ENCODE measurements around the gene PCYT1B.

Gene PCYT1B

DNA sequence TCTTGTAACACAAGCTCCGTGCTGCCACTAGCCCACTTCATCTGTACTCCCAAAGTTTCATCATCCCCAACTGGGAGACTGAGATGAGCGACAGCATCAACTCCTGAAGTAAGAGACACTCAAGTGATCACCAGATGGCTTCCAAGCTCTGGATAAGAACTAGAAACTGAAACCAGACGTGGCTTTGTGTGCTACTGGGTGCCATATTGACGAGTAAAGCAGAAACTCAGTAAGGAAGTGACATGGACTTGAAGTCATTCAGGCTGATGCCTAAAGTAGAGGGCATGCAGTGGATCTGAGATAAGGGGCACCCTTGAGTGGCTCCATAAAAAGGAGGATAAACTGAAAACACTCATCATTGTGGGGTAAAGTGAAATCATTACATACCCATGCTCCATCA lies 72.4 kb downstream of the PCYT1B start:
- Histone ChIP-seq H3K4me3 (ENCODE audit: low read depth in 1 of 2, low read length in 2 of 2) (no peak overlapping the region), H3K9me3 (ENCODE audit: control insufficient read depth in 1 of 2, low read length in 2 of 2) (no peaks in the 10 kb centered on the region), H3K27me3 (ENCODE audit: low read depth, low read length) (no peaks in the 10 kb centered on the region), H3K4me1 (ENCODE audit: control insufficient read depth in 1 of 2, insufficient read depth in 2 of 2, low read length in 2 of 2) (no peaks in the 10 kb centered on the region), H3K27ac (ENCODE audit: low read length) (no peak overlapping the region), H3K36me3 (ENCODE audit: control insufficient read depth in 1 of 2, insufficient read depth in 2 of 2, low read length in 2 of 2) (no peaks in the 10 kb centered on the region)

DNA sequence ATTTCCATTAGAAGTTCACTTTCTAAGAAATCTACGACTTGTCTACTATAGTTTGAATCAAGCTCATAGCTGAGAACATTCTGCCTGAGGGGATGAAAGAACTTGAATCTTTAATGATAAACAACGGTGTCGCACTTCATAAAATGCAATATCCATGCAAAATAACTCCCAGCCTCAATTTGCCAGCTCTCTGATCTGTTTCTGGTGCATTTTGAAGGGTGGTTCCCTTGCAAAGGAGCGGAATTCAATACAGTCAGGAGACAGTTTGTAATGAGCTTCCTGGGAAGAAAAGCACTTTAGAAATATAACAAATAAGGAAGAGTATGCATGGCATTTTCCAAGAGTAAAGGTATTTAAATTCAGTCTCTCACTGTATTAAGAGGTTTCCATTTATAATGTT lies 80.0 kb downstream of the PCYT1B start:
- Histone ChIP-seq H3K27me3 (ENCODE audit: low read depth, low read length) (no peaks in the 10 kb centered on the region), H3K9me3 (ENCODE audit: control insufficient read depth in 1 of 2, low read length in 2 of 2) (no peaks in the 10 kb centered on the region), H3K27ac (ENCODE audit: low read length) (no peak overlapping the region), H3K4me3 (ENCODE audit: low read depth in 1 of 2, low read length in 2 of 2) (no peak overlapping the region), H3K36me3 (ENCODE audit: control insufficient read depth in 1 of 2, insufficient read depth in 2 of 2, low read length in 2 of 2) (no peaks in the 10 kb centered on the region), H3K4me1 (ENCODE audit: control insufficient read depth in 1 of 2, insufficient read depth in 2 of 2, low read length in 2 of 2) (no peaks in the 10 kb centered on the region)

DNA sequence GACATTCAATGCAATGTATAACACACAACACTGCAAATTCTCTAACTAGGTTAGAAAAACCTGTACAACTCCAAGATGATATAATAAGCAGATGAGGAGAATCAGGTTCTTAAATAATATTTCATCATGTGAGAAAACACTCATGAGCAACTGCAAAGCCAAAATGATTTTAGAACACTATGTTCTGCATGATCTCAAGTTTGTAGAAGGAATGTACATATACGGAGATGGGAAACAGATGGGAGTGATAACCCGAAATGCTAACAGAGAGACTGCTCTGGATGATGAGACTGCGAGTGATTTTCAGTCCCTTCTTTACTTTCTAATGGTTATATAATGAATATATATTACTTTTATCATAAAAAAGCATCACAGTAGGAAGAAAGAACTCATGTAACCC lies 80.9 kb downstream of the PCYT1B start:
- H3K9me3 ChIP-seq (ENCODE audit: control insufficient read depth in 1 of 2, low read length in 2 of 2): no peaks in the 10 kb centered on the region
- no peaks in the 10 kb centered on the region for H3K27me3 ChIP-seq (ENCODE audit: low read depth, low read length)

DNA sequence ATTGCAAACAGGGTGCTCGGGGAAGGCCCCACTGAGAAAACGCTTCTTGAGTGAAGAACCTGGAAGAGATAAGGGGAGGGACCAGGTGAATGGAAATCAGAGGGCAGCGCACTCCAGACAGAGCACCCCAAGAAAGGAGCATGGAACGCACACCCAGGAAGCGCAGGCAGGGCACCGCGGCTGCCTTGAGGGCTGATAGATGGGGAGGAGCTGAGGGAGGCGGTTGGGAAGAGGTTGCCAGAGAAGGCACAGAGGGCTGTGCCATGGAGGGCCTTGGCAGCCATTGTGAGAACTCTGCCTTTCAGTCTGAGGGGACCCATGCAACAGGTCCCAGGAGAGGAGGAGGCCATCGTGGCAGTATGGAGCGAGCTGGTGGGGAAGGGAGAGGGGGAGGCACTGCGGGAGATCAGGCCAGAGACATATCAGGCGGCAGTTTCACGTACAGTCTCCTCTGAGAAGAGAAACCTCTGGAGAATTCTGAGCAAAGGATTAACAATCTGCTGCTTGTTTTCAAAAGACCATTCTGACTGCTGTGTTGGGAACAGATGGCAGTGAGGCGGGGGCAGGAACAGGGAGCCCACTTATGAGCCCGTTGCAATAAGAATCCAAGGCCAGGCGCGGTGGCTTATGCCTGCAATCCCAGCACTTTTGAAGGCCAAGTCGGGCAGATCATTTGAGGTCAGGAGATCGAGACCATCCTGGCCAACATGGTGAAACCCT lies 83.7 kb downstream of the PCYT1B start:
- H3K4me3 ChIP-seq (ENCODE audit: low read depth in 1 of 2, low read length in 2 of 2): no peak overlapping the region
- H3K9me3 ChIP-seq (ENCODE audit: control insufficient read depth in 1 of 2, low read length in 2 of 2): no peaks in the 10 kb centered on the region
- no peaks in the 10 kb centered on the region for H3K4me1 ChIP-seq (ENCODE audit: control insufficient read depth in 1 of 2, insufficient read depth in 2 of 2, low read length in 2 of 2)
- no peak overlapping the region for H3K27ac ChIP-seq (ENCODE audit: low read length)
- H3K36me3 ChIP-seq (ENCODE audit: control insufficient read depth in 1 of 2, insufficient read depth in 2 of 2, low read length in 2 of 2): no peaks in the 10 kb centered on the region
- H3K27me3 ChIP-seq (ENCODE audit: low read depth, low read length): no peaks in the 10 kb centered on the region

More for the DNA sequence above, 80.9 kb downstream of the PCYT1B start:
- Histone ChIP-seq H3K27ac (ENCODE audit: low read length) (peak overlapping the region; percentile 31), H3K4me1 (ENCODE audit: control insufficient read depth in 1 of 2, insufficient read depth in 2 of 2, low read length in 2 of 2) (no peaks in the 10 kb centered on the region), H3K4me3 (ENCODE audit: low read depth in 1 of 2, low read length in 2 of 2) (no peak overlapping the region), H3K36me3 (ENCODE audit: control insufficient read depth in 1 of 2, insufficient read depth in 2 of 2, low read length in 2 of 2) (no peaks in the 10 kb centered on the region)

DNA sequence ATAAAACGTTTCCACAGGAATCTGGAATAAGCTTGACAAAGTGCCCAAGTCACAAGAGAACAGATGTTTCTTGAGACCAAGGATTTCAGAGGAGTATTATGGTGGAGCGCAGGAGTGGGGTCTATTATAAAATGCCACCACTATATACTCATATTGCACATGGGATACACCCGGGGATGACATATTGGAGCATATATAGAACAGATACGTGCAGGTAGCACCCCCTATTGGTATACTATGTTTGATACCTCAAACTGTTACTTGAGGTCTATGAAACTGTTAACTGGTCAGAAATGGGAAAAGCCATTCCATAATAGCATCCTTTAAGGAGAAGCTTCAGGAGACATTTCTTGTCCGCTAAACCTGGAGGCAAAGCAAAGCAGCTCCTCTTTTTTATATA lies 86.0 kb downstream of the PCYT1B start:
- Histone ChIP-seq H3K36me3 (ENCODE audit: control insufficient read depth in 1 of 2, insufficient read depth in 2 of 2, low read length in 2 of 2) (no peaks in the 10 kb centered on the region), H3K27ac (ENCODE audit: low read length) (no peak overlapping the region), H3K4me1 (ENCODE audit: control insufficient read depth in 1 of 2, insufficient read depth in 2 of 2, low read length in 2 of 2) (no peaks in the 10 kb centered on the region), H3K4me3 (ENCODE audit: low read depth in 1 of 2, low read length in 2 of 2) (no peak overlapping the region), H3K27me3 (ENCODE audit: low read depth, low read length) (no peaks in the 10 kb centered on the region), H3K9me3 (ENCODE audit: control insufficient read depth in 1 of 2, low read length in 2 of 2) (no peaks in the 10 kb centered on the region)

DNA sequence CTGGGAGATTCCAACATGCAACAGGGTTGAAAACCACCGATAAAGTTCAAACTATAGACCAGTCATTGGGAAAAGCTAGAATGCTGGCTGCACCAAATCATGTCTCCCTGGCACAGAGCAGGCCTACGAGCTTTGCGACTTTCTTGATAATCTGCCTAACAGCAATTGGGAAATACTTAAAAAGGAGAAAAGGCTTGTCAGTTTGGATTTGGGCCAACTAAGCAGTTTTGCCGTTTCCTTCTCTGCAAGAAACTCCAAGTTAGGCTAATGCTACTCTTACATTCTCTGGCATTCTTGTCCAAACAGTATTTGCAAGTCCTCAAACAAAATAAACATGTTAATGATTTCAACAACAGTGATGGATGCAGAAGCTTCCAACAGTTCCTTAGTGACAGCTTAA lies 94.1 kb downstream of the PCYT1B start:
- no peaks in the 10 kb centered on the region for H3K36me3 ChIP-seq (ENCODE audit: control insufficient read depth in 1 of 2, insufficient read depth in 2 of 2, low read length in 2 of 2)
- H3K27ac ChIP-seq (ENCODE audit: low read length): no peak overlapping the region
- no peak overlapping the region for H3K4me3 ChIP-seq (ENCODE audit: low read depth in 1 of 2, low read length in 2 of 2)
- H3K9me3 ChIP-seq (ENCODE audit: control insufficient read depth in 1 of 2, low read length in 2 of 2): no peaks in the 10 kb centered on the region
- H3K4me1 ChIP-seq (ENCODE audit: control insufficient read depth in 1 of 2, insufficient read depth in 2 of 2, low read length in 2 of 2): peaks cover 0 to 5% of the 10 kb centered on the region in 2 donors
- H3K27me3 ChIP-seq (ENCODE audit: low read depth, low read length): no peaks in the 10 kb centered on the region

DNA sequence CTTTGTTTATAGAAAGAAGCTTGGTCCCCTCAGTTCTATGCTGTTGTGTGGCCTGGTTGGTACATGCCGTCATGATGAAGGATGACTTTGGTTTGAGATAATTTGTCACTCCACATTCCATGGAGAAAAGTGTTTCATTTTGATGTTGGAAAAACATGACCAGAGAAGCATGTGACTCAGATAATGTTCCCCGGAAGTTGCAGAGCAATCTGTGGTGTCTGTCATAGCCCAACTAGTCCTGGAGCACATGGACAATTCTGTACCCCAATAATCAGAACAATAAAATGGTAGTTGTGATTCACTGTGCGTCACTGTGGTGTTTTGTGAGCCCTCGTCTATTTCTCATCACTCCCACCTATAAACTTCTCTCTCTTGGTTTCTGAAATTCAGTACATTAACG lies 97.0 kb downstream of the PCYT1B start:
- Histone ChIP-seq H3K4me1 (ENCODE audit: control insufficient read depth in 1 of 2, insufficient read depth in 2 of 2, low read length in 2 of 2) (peaks cover 0 to 5% of the 10 kb centered on the region in 2 donors), H3K4me3 (ENCODE audit: low read depth in 1 of 2, low read length in 2 of 2) (no peak overlapping the region), H3K36me3 (ENCODE audit: control insufficient read depth in 1 of 2, insufficient read depth in 2 of 2, low read length in 2 of 2) (no peaks in the 10 kb centered on the region), H3K27ac (ENCODE audit: low read length) (no peak overlapping the region), H3K27me3 (ENCODE audit: low read depth, low read length) (no peaks in the 10 kb centered on the region), H3K9me3 (ENCODE audit: control insufficient read depth in 1 of 2, low read length in 2 of 2) (no peaks in the 10 kb centered on the region)

DNA sequence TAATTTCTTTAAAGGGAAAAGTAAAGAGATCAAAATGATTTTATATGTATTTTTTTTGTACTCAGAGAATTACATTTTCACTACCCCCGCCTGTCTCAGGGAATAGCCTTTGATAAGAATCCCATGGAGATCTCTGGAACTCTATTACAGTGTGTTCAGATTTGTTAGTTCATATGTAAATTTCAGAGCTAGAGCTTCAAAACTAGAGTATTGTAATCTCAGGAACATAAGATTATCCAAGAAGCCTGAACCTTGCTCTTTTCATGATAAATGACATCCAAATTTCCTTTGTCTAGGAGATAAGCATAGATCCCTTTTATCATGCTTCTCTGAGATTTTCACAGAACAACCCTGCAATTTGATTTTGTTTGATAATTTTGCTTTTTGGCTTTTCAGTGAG lies 99.2 kb downstream of the PCYT1B start:
- H3K27me3 ChIP-seq (ENCODE audit: low read depth, low read length): no peaks in the 10 kb centered on the region
- no peak overlapping the region for H3K4me3 ChIP-seq (ENCODE audit: low read depth in 1 of 2, low read length in 2 of 2)
- H3K27ac ChIP-seq (ENCODE audit: low read length): no peak overlapping the region
- no peaks in the 10 kb centered on the region for H3K9me3 ChIP-seq (ENCODE audit: control insufficient read depth in 1 of 2, low read length in 2 of 2)
- peaks cover 0 to 5% of the 10 kb centered on the region in 2 donors for H3K4me1 ChIP-seq (ENCODE audit: control insufficient read depth in 1 of 2, insufficient read depth in 2 of 2, low read length in 2 of 2)
- peaks cover 0 to 5% of the 10 kb centered on the region in 2 donors for H3K36me3 ChIP-seq (ENCODE audit: control insufficient read depth in 1 of 2, insufficient read depth in 2 of 2, low read length in 2 of 2)

DNA sequence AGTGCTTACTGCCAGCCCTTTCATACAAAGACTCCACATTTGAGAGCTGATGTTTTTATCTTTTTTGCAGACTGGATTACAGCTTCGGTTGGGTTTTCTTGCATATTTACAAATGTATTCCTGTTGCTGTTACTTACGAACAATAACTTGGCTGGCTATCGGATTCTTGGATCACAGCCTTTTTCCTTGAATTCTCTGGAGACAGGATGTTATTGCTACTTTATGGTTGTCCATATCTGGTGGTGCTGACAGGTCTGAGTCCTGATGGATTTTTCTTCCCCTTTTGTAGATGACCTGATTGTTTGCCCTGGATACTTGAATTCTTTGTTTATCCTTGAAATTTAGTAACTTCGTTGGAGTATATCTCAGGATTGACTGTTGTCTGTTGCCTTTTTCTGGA lies 104.4 kb downstream of the PCYT1B start:
- no peak overlapping the region for H3K27ac ChIP-seq (ENCODE audit: low read length)
- H3K9me3 ChIP-seq (ENCODE audit: control insufficient read depth in 1 of 2, low read length in 2 of 2): no peaks in the 10 kb centered on the region
- H3K36me3 ChIP-seq (ENCODE audit: control insufficient read depth in 1 of 2, insufficient read depth in 2 of 2, low read length in 2 of 2): peaks cover 0 to 5% of the 10 kb centered on the region in 2 donors
- H3K4me3 ChIP-seq (ENCODE audit: low read depth in 1 of 2, low read length in 2 of 2): no peak overlapping the region
- H3K4me1 ChIP-seq (ENCODE audit: control insufficient read depth in 1 of 2, insufficient read depth in 2 of 2, low read length in 2 of 2): no peaks in the 10 kb centered on the region
- no peaks in the 10 kb centered on the region for H3K27me3 ChIP-seq (ENCODE audit: low read depth, low read length)

DNA sequence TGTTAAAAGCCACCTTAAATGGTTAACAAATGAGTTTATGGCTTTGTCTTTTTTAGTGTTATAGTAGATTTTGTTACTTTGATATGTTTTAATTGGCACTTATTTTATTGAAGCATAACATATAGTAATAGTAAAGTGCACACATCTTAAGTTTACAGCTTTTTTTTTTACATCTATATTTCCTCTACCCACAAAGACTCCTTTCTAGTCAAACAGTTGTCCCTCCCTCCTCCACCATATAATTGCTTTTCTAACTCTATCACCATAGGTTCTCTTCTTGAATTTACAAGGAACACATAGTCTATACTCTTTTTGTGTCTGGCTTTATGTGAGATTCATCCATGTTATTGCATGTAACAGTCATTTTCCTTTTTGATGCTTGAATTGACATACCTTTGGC lies 110.6 kb downstream of the PCYT1B start:
- no peaks in the 10 kb centered on the region for H3K27me3 ChIP-seq (ENCODE audit: low read depth, low read length)
- H3K9me3 ChIP-seq (ENCODE audit: control insufficient read depth in 1 of 2, low read length in 2 of 2): no peaks in the 10 kb centered on the region
- no peaks in the 10 kb centered on the region for H3K4me1 ChIP-seq (ENCODE audit: control insufficient read depth in 1 of 2, insufficient read depth in 2 of 2, low read length in 2 of 2)
- no peak overlapping the region for H3K27ac ChIP-seq (ENCODE audit: low read length)
- H3K4me3 ChIP-seq (ENCODE audit: low read depth in 1 of 2, low read length in 2 of 2): no peak overlapping the region
- H3K36me3 ChIP-seq (ENCODE audit: control insufficient read depth in 1 of 2, insufficient read depth in 2 of 2, low read length in 2 of 2): peaks cover 0 to 18% of the 10 kb centered on the region in 2 donors

DNA sequence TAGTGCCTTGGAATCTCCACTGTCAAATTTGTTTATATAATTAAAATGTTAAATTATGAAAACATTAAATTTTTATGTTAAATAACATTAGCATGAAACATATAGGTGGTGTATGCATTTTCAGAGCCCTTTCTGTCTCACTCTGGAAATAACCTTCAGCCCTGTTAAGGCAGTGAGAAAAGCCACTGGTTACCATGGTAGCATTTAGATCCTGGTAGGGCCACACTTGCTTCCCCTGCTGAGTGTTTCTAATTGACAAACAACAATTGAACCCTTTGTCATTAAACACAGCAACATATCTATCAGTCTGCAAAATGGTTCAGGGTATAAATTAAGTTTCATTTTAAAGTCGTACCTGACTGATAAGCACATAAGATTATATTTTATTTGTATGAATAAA lies 118.5 kb downstream of the PCYT1B start:
- no peak overlapping the region for H3K4me3 ChIP-seq (ENCODE audit: low read depth in 1 of 2, low read length in 2 of 2)
- no peaks in the 10 kb centered on the region for H3K27me3 ChIP-seq (ENCODE audit: low read depth, low read length)
- H3K9me3 ChIP-seq (ENCODE audit: control insufficient read depth in 1 of 2, low read length in 2 of 2): no peaks in the 10 kb centered on the region
- H3K27ac ChIP-seq (ENCODE audit: low read length): no peak overlapping the region
- H3K36me3 ChIP-seq (ENCODE audit: control insufficient read depth in 1 of 2, insufficient read depth in 2 of 2, low read length in 2 of 2): peaks cover 3 to 22% of the 10 kb centered on the region in 2 donors
- no peaks in the 10 kb centered on the region for H3K4me1 ChIP-seq (ENCODE audit: control insufficient read depth in 1 of 2, insufficient read depth in 2 of 2, low read length in 2 of 2)

DNA sequence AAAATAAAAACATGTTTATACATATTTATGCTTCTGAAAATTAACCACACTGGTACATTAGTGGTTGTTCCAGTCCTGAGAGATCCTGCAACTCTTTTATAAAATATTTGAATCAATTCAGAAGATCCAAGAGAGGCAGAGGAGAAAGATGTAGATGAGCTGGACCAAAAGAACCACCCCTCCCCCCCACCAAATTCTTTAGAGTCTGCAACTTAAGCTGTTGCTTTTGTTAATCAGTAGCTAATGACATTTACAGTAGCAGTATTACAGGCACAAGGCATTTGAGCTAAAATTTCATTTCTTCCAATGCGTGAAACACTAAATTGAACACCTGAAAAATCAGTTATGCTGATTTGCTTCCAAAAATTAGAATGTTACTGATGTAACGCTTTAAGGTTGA lies 120.5 kb downstream of the PCYT1B start:
- Histone ChIP-seq H3K9me3 (ENCODE audit: control insufficient read depth in 1 of 2, low read length in 2 of 2) (no peaks in the 10 kb centered on the region), H3K4me1 (ENCODE audit: control insufficient read depth in 1 of 2, insufficient read depth in 2 of 2, low read length in 2 of 2) (no peaks in the 10 kb centered on the region), H3K27me3 (ENCODE audit: low read depth, low read length) (no peaks in the 10 kb centered on the region), H3K4me3 (ENCODE audit: low read depth in 1 of 2, low read length in 2 of 2) (no peak overlapping the region), H3K36me3 (ENCODE audit: control insufficient read depth in 1 of 2, insufficient read depth in 2 of 2, low read length in 2 of 2) (peaks cover 5 to 18% of the 10 kb centered on the region in 2 donors), H3K27ac (ENCODE audit: low read length) (no peak overlapping the region)

Measured in muscle layer of duodenum (tissue), 2 donors.